NCI-H1417 (cell line): ENCODE data around the gene PTPRU.

Experiments
- DNase-seq, 3 experiments: peaks; one replicate each; lab custom pipeline; 2025; lab: John Stamatoyannopoulos, UW

PTPRU gene

GRCh38 chr1:29317063-29317915, 81.0 kb downstream of the PTPRU start:
- no peak for DNase-seq

- DNase-seq, result no peak
Measured at GRCh38 chr1:29317916-29318530, 81.7 kb downstream of the PTPRU start.

GRCh38 chr1:29318724-29319123, 82.4 kb downstream of the PTPRU start:
- no peak for DNase-seq

- DNase-seq, result no peak
Measured at GRCh38 chr1:29319300-29320110, 83.2 kb downstream of the PTPRU start.

- DNase-seq, result no peak
Measured at GRCh38 chr1:29320156-29320940, 84.0 kb downstream of the PTPRU start.

- DNase-seq, result no peak
Measured at GRCh38 chr1:29321176-29321575, 84.9 kb downstream of the PTPRU start.

- DNase-seq, result no peak
Measured at GRCh38 chr1:29322147-29322694, 85.9 kb downstream of the PTPRU start.

GRCh38 chr1:29322861-29323585, 86.7 kb downstream of the PTPRU start:
- DNase-seq, result no peak

GRCh38 chr1:29323636-29324035, 87.3 kb downstream of the PTPRU start:
- DNase-seq, result no peak

GRCh38 chr1:29324202-29324601, 87.9 kb downstream of the PTPRU start:
- no peak for DNase-seq

GRCh38 chr1:29324771-29325351, 88.5 kb downstream of the PTPRU start:
- peak in 1 of 3 experiments; percentile 13 for DNase-seq

- DNase-seq, result no peak
Measured at GRCh38 chr1:29325675-29326074, 89.4 kb downstream of the PTPRU start.

- no peak for DNase-seq
Measured at GRCh38 chr1:29326123-29326522, 89.8 kb downstream of the PTPRU start.

GRCh38 chr1:29327223-29327935, 91.1 kb downstream of the PTPRU start:
- DNase-seq, result no peak

- DNase-seq, result no peak
Measured at GRCh38 chr1:29329022-29329775, 92.9 kb downstream of the PTPRU start.

- no peak for DNase-seq
Measured at GRCh38 chr1:29330089-29330488, 93.8 kb downstream of the PTPRU start.

- DNase-seq, result no peak
Measured at GRCh38 chr1:29330856-29331255, 94.5 kb downstream of the PTPRU start.

GRCh38 chr1:29331309-29331708, 95.0 kb downstream of the PTPRU start:
- DNase-seq, result no peak

- no peak for DNase-seq
Measured at GRCh38 chr1:29331729-29332128, 95.4 kb downstream of the PTPRU start.
